ENCODE results near the gene FDX2. TPM values are rescaled to one million over a fixed set of nuclear protein-coding genes. Genes with fewer than 3 reads are reported as not detected.
"Not testable (repeated sequence)": the region's sequence is repeated elsewhere in the genome, so short reads cannot be mapped to it uniquely, and the experiment has no call there.

The FDX2 gene
- total and polyA plus RNA-seq, 4 donors: 15.0 to 45.3 (median 33.8) TPM

DNA sequence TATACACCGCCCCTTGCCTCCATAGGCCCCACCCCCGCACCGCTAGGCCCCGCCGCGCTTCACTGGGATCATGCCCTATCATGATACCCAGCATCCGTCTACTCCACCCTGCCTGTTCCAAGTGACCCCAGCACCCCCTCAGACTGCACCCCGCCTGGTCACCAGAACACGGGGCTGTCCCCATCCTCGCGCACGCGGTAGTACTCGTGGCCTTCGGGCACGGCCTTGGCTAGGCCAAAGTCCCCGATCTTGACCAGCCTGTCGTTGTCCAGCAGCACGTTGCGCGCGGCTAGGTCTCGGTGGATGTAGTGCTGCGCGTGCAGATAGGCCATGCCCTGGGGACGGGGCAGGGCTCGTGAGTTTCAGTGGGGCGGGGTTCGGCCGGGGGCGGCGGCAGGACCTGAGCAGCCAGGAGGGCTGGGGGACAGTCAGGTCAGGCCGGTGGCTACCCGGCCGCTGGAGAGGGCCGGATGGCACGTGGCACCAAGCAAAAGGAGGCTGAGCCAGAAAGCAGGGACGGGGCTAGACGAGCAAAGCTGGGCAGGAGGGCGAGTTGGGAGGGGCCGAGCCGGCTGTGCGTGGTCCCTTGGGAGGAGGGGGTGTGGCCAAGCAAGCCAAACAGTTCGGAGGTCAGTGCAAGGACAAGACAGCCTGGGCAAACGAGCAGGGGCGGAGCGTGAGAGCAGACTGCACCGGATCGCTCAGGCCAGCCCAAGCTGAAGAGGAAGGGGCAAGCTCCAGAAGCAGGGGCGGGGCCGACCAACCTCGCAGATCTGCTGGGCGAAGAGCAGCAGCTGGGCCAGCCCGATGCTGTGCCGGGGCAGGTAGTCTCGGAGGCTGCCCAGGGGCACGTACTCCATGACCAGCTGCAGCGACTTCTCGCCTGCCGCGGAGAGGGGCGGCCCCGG, 37.2 kb upstream of the FDX2 start:
- 36% methylated on average over 63 of the region's 63 CpGs for WGBS (ENCODE audit: insufficient coverage)
- Histone ChIP-seq H3K36me3 (ENCODE audit: control insufficient read depth, insufficient read depth, low read length) (peaks cover 70% of the 10 kb centered on the region), H3K4me1 (ENCODE audit: control insufficient read depth, insufficient read depth, low read length) (peaks cover 19% of the 10 kb centered on the region), H3K27me3 (ENCODE audit: control insufficient read depth, insufficient read depth, low read length) (no peaks in the 10 kb centered on the region), H3K9me3 (ENCODE audit: control insufficient read depth, insufficient read depth, low read length) (no peaks in the 10 kb centered on the region), H3K27ac (ENCODE audit: low read depth, low read length) (peak overlapping the region; percentile 40), H3K4me3 (ENCODE audit: low read depth, low read length) (no peak overlapping the region)
- peak in 2 of 6 donors; percentile 64 to 70 for DNase-seq (ENCODE audit: low read depth in 4 of 6, low spot score in 6 of 6)

DNA sequence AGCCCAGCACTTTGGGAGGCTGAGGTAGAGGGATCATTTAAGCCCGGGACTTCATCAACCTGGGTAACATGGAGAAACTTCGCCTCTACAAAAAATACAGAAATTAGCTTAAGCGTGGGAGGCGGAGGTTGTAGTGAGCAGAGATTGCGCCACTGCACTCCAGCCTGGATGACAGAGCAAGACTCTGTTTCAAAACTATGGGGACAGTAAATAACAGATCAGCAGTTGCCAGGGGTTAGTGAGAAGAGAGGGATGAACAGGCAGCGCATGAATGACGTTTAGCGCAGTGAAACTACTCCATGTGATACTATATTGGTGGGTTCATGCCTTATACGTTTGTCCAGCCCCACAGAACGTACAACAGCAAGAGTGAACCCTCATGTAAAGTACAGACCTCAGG, 30.7 kb upstream of the FDX2 start:
- H3K4me3 ChIP-seq (ENCODE audit: low read depth, low read length): no peak overlapping the region
- no peak for DNase-seq (ENCODE audit: low read depth in 4 of 6, low spot score in 6 of 6)
- no peaks in the 10 kb centered on the region for H3K4me1 ChIP-seq (ENCODE audit: control insufficient read depth, insufficient read depth, low read length)
- H3K36me3 ChIP-seq (ENCODE audit: control insufficient read depth, insufficient read depth, low read length): peaks cover 14% of the 10 kb centered on the region
- 80% methylated on average over 6 of the region's 10 CpGs for WGBS (ENCODE audit: insufficient coverage)
- H3K27me3 ChIP-seq (ENCODE audit: control insufficient read depth, insufficient read depth, low read length): no peaks in the 10 kb centered on the region
- H3K27ac ChIP-seq (ENCODE audit: low read depth, low read length): no peak overlapping the region
- no peaks in the 10 kb centered on the region for H3K9me3 ChIP-seq (ENCODE audit: control insufficient read depth, insufficient read depth, low read length)

DNA sequence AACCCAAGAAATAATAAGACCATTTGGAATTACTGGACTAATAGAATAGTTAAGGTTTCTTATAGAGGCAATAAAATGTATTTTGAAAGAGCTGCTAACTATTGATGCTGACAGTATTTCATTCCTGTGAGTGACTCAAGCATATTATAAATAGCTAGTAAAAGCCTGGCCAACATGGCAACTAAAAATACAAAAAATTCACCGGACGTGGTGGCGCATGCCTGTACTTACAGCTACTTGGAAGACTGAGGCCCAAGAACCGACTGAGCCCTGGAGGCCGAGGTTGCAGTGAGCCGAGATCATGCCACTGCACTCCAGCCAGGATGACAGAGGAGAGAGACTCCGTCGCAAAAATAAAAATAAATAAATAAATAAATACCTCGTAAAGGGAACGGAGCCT, 29.0 kb upstream of the FDX2 start:
- Histone ChIP-seq H3K9me3 (ENCODE audit: control insufficient read depth, insufficient read depth, low read length) (no peaks in the 10 kb centered on the region), H3K27ac (ENCODE audit: low read depth, low read length) (no peak overlapping the region), H3K4me3 (ENCODE audit: low read depth, low read length) (no peak overlapping the region), H3K27me3 (ENCODE audit: control insufficient read depth, insufficient read depth, low read length) (no peaks in the 10 kb centered on the region), H3K36me3 (ENCODE audit: control insufficient read depth, insufficient read depth, low read length) (peaks cover under 1% of the 10 kb centered on the region), H3K4me1 (ENCODE audit: control insufficient read depth, insufficient read depth, low read length) (no peaks in the 10 kb centered on the region)
- 92% methylated on average over 3 of the region's 10 CpGs for WGBS (ENCODE audit: insufficient coverage)
- DNase-seq (ENCODE audit: low read depth in 4 of 6, low spot score in 6 of 6): no peak

- Histone ChIP-seq H3K4me3 (ENCODE audit: low read depth, low read length) (no peak overlapping the region), H3K27me3 (ENCODE audit: control insufficient read depth, insufficient read depth, low read length) (no peaks in the 10 kb centered on the region), H3K36me3 (ENCODE audit: control insufficient read depth, insufficient read depth, low read length) (peaks cover 3% of the 10 kb centered on the region), H3K27ac (ENCODE audit: low read depth, low read length) (no peak overlapping the region), H3K9me3 (ENCODE audit: control insufficient read depth, insufficient read depth, low read length) (no peaks in the 10 kb centered on the region), H3K4me1 (ENCODE audit: control insufficient read depth, insufficient read depth, low read length) (no peaks in the 10 kb centered on the region)
- WGBS (ENCODE audit: insufficient coverage): no CpG with 5 or more reads among the region's 2 CpGs
- no peak for DNase-seq (ENCODE audit: low read depth in 4 of 6, low spot score in 6 of 6)
These were observed 27.7 kb upstream of the FDX2 start for GRCh38 chr19:10343495-10343894.

- H3K4me1 ChIP-seq (ENCODE audit: control insufficient read depth, insufficient read depth, low read length): peaks cover 9% of the 10 kb centered on the region
- DNase-seq (ENCODE audit: low read depth in 4 of 6, low spot score in 6 of 6): no peak
- H3K36me3 ChIP-seq (ENCODE audit: control insufficient read depth, insufficient read depth, low read length): peaks cover 3% of the 10 kb centered on the region
- 90% methylated on average over 2 of the region's 5 CpGs for WGBS (ENCODE audit: insufficient coverage)
- no peaks in the 10 kb centered on the region for H3K27me3 ChIP-seq (ENCODE audit: control insufficient read depth, insufficient read depth, low read length)
- no peak overlapping the region for H3K27ac ChIP-seq (ENCODE audit: low read depth, low read length)
- no peak overlapping the region for H3K4me3 ChIP-seq (ENCODE audit: low read depth, low read length)
- no peaks in the 10 kb centered on the region for H3K9me3 ChIP-seq (ENCODE audit: control insufficient read depth, insufficient read depth, low read length)
These were observed 24.2 kb upstream of the FDX2 start for GRCh38 chr19:10339977-10340376.

DNA sequence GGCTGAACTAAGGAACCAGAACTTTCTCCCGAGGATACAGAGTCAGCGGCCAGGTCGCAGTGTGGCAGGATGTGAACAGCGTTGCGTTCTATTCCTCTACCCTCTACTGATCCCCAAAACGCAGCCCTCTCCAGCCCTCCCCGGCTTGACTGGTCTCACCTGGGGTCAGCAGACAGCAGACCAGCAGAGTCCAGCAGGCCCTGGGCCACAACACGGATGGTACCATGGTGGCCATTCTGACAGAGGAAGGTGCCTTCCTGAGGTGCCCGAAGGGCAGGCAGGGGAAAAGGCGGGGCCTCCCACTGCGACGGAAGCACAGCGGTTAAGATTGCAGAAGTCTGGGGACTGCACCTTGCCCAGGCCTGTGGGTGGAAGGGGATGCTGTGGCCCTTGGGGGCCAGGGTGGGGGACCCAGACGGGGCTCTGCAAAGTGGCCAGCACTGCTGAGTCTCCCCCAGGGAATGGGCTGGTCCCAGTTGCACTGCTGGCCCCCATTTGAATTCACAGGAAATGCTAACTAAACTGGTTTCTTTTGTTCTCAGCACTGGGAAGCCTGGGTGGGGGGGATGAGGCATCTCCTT, 23.7 kb upstream of the FDX2 start, which contains the start of gene ICAM3:
Gene ICAM3, minus strand, starts transcription at position 245 of the 581 bp plus-strand sequence. Its CDS starts 10 bp downstream, at position 235.
- WGBS (ENCODE audit: insufficient coverage): 63% methylated on average over 14 of the region's 14 CpGs

GRCh38 chr19:10338940-10339339, 23.1 kb upstream of the FDX2 start:
- no peaks in the 10 kb centered on the region for H3K9me3 ChIP-seq (ENCODE audit: control insufficient read depth, insufficient read depth, low read length)
- H3K4me3 ChIP-seq (ENCODE audit: low read depth, low read length): no peak overlapping the region
- no peak for DNase-seq (ENCODE audit: low read depth in 4 of 6, low spot score in 6 of 6)
- no peaks in the 10 kb centered on the region for H3K27me3 ChIP-seq (ENCODE audit: control insufficient read depth, insufficient read depth, low read length)
- WGBS (ENCODE audit: insufficient coverage): 87% methylated on average over 4 of the region's 6 CpGs
- no peak overlapping the region for H3K27ac ChIP-seq (ENCODE audit: low read depth, low read length)
- peaks cover 3% of the 10 kb centered on the region for H3K36me3 ChIP-seq (ENCODE audit: control insufficient read depth, insufficient read depth, low read length)
- H3K4me1 ChIP-seq (ENCODE audit: control insufficient read depth, insufficient read depth, low read length): peaks cover 20% of the 10 kb centered on the region

More for the DNA sequence above, 23.7 kb upstream of the FDX2 start, which contains the start of gene ICAM3:
- H3K4me3 ChIP-seq (ENCODE audit: low read depth, low read length): no peak within 1 kb of the TSS
- peaks cover 14% of the 10 kb centered on the region for H3K4me1 ChIP-seq (ENCODE audit: control insufficient read depth, insufficient read depth, low read length)
- no peak for DNase-seq (ENCODE audit: low read depth in 4 of 6, low spot score in 6 of 6)
- H3K9me3 ChIP-seq (ENCODE audit: control insufficient read depth, insufficient read depth, low read length): no peaks in the 10 kb centered on the region
- H3K27ac ChIP-seq (ENCODE audit: low read depth, low read length): no peak within 1 kb of the TSS
- H3K36me3 ChIP-seq (ENCODE audit: control insufficient read depth, insufficient read depth, low read length): peaks cover 3% of the 10 kb centered on the region
- H3K27me3 ChIP-seq (ENCODE audit: control insufficient read depth, insufficient read depth, low read length): no peaks in the 10 kb centered on the region

GRCh38 chr19:10336725-10337124, 20.9 kb upstream of the FDX2 start:
- not testable (repeated sequence) for H3K4me3 ChIP-seq (ENCODE audit: low read depth, low read length); DNase-seq (ENCODE audit: low read depth in 4 of 6, low spot score in 6 of 6); H3K36me3 ChIP-seq (ENCODE audit: control insufficient read depth, insufficient read depth, low read length); H3K27me3 ChIP-seq (ENCODE audit: control insufficient read depth, insufficient read depth, low read length); H3K9me3 ChIP-seq (ENCODE audit: control insufficient read depth, insufficient read depth, low read length); H3K27ac ChIP-seq (ENCODE audit: low read depth, low read length)
- 94% methylated on average over 9 of the region's 9 CpGs for WGBS (ENCODE audit: insufficient coverage)
- peaks cover 34% of the 10 kb centered on the region for H3K4me1 ChIP-seq (ENCODE audit: control insufficient read depth, insufficient read depth, low read length)

DNA sequence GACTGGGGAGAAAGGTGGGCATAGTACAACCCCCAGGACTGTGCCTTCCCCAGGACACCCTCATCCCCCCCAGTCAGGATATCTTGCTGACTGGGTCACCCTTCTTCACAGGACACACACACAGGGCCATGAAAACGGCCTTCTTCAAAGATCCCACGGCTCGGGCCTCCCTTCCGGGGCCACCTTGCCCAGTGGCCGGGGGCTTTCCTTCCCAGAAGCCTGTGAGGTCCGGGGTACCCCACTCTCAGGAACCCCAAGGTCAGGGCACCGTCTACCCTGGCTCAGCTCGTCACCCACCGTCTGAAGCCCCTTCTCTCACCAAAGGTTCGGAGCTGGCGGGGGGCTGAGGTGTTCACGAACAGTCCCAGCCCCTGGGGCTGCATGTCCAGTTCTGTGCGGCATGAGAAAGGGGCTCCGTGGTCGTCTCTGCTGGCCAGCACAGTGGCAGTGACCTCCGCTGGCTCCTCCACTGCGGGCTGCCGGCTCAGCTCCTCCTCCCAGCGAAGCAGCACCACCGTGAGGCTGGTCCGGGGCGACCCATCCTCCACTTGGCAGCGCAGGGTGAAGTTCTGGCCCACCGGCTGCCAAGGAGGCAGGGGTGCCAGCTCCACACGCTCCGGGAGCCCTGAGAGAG, 19.7 kb upstream of the FDX2 start:
- 46% methylated on average over 23 of the region's 26 CpGs for WGBS (ENCODE audit: insufficient coverage)
- Histone ChIP-seq H3K36me3 (ENCODE audit: control insufficient read depth, insufficient read depth, low read length) (peaks cover 12% of the 10 kb centered on the region), H3K27me3 (ENCODE audit: control insufficient read depth, insufficient read depth, low read length) (no peaks in the 10 kb centered on the region), H3K9me3 (ENCODE audit: control insufficient read depth, insufficient read depth, low read length) (no peaks in the 10 kb centered on the region), H3K27ac (ENCODE audit: low read depth, low read length) (peak overlapping the region; percentile 15), H3K4me1 (ENCODE audit: control insufficient read depth, insufficient read depth, low read length) (peaks cover 38% of the 10 kb centered on the region), H3K4me3 (ENCODE audit: low read depth, low read length) (no peak overlapping the region)
- no peak for DNase-seq (ENCODE audit: low read depth in 4 of 6, low spot score in 6 of 6)
